OCI-M2 (cell line): Measurements from ENCODE around the gene POLR1B.
"Not testable (repeated sequence)": the region's sequence is repeated elsewhere in the genome, so short reads cannot be mapped to it uniquely, and the experiment has no call there.

Experiments
- DNase-seq: peaks from one replicate; lab custom pipeline; 2025; ENCODE audit not compliant: unreplicated experiment; lab: John Stamatoyannopoulos, UW

Gene POLR1B, protein sequence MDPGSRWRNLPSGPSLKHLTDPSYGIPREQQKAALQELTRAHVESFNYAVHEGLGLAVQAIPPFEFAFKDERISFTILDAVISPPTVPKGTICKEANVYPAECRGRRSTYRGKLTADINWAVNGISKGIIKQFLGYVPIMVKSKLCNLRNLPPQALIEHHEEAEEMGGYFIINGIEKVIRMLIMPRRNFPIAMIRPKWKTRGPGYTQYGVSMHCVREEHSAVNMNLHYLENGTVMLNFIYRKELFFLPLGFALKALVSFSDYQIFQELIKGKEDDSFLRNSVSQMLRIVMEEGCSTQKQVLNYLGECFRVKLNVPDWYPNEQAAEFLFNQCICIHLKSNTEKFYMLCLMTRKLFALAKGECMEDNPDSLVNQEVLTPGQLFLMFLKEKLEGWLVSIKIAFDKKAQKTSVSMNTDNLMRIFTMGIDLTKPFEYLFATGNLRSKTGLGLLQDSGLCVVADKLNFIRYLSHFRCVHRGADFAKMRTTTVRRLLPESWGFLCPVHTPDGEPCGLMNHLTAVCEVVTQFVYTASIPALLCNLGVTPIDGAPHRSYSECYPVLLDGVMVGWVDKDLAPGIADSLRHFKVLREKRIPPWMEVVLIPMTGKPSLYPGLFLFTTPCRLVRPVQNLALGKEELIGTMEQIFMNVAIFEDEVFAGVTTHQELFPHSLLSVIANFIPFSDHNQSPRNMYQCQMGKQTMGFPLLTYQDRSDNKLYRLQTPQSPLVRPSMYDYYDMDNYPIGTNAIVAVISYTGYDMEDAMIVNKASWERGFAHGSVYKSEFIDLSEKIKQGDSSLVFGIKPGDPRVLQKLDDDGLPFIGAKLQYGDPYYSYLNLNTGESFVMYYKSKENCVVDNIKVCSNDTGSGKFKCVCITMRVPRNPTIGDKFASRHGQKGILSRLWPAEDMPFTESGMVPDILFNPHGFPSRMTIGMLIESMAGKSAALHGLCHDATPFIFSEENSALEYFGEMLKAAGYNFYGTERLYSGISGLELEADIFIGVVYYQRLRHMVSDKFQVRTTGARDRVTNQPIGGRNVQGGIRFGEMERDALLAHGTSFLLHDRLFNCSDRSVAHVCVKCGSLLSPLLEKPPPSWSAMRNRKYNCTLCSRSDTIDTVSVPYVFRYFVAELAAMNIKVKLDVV

GRCh38 chr2:112542123-112542983 is at the start of gene POLR1B:
Gene POLR1B, plus strand, starts transcription at chr2:112542465. Its CDS starts 30 bp downstream, at chr2:112542495.
- DNase-seq: peak; percentile 50

- DNase-seq: no peak
Observed at GRCh38 chr2:112493048-112493447, 49.2 kb upstream of the POLR1B start.

DNA sequence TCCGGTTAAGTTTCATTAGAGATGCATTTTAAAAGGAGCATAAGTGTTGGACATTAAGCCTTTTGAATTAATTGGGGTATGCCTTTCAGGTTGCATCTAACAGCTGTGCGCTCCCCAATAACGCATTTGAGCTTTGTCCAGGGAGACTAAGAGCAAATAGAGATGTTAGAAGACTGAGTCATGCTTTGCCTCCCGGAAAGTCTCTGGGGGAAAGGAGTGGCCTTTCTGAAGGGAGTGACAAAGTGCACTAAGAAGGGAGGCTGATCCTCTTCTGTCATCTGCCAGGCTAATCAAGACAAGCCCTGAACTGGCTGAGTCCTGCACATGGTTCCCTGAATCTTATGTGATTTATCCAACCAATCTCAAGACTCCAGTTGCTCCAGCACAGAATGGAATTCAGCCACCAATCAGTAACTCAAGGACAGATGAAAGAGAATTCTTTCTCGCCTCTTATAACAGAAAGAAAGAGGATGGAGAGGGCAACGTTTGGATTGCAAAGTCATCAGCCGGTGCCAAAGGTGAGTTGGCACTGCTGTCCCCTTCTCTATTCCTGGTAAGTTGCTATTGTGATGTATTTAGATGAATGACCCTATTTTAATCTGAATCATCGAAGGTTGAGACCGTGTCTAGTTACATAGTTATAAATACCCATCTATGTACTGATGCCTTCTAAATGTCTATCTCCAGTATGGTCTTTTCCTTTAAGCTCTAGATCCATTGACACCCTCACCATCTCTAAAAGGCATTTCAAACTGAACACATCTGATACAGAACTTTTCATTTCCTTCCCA is 48.2 kb upstream of the POLR1B start:
- no peak for DNase-seq

- DNase-seq: no peak
Observed at GRCh38 chr2:112494828-112495227, 47.4 kb upstream of the POLR1B start.

DNA sequence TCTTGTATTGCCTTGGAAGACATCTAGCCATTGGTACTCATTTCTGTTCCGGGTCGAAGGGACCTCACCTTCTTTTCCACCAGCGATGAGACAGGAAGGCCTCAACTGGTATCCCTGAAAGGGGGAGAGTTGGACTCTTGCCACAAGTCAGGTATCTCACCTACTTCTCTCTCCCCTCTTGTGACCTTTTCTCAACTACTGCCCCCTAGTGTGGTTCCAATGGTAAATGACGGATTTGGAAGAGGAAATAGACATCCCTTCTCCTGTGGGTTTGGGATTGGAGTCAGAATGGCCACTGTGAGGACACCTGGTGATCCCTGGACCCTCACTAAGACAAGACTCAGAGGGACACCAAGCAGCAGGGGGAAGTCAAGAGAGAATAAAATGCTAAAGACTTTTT is 46.4 kb upstream of the POLR1B start:
- DNase-seq: not testable (repeated sequence)

DNA sequence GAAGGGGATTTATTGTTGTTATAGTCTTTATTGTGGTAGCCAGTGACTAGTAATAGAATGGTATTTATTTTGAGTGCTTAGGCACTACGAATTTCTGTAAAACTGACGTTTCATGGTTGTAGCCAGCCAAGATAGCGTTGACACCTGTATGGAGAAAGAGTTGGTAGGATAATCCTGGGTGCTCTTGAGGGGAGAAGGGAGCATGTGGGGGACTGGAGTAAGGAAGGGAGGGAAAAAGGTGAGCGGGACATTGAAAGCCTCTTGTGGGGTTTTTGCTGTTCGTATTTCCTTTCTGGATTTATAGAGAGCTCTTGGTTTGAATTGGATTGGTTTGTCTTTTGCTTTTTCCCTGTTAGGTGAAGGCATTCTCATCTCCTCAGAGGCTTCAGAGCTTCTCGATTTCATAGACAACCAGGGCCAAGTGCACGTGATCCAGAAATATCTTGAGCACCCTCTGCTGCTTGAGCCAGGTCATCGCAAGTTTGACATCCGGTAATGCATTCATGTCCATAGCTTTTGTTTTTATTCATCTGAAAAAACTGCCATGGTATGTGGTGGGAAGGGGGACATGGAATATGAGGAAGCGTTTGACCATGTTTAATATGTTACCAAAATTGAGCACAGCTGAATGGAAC is 41.3 kb upstream of the POLR1B start:
- DNase-seq: not testable (repeated sequence)

DNA sequence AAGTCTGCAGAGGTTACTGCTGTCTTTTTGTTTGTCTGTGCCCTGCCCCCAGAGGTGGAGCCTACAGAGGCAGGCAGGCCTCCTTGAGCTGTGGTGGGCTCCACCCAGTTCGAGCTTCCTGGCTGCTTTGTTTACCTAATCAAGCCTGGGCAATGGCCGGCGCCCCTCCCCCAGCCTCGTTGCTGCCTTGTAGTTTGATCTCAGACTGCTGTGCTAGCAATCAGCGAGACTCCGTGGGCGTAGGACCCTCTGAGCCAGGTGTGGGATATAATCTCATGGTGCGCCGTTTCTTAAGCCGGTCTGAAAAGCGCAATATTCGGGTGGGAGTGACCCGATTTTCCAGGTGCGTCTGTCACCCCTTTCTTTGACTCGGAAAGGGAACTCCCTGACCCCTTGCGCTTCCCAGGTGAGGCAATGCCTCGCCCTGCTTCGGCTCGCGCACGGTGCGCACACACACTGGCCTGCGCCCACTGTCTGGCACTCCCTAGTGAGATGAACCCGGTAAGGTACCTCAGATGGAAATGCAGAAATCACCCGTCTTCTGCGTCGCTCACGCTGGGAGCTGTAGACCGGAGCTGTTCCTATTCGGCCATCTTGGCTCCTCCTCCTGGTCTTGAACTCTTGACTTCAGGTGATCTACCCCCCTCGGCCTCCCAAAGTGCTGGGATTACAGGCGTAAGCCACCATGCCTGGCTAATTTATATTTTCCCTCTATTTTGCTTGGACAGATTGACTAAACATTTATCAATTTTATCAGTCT is 32.8 kb upstream of the POLR1B start:
- not testable (repeated sequence) for DNase-seq

DNA sequence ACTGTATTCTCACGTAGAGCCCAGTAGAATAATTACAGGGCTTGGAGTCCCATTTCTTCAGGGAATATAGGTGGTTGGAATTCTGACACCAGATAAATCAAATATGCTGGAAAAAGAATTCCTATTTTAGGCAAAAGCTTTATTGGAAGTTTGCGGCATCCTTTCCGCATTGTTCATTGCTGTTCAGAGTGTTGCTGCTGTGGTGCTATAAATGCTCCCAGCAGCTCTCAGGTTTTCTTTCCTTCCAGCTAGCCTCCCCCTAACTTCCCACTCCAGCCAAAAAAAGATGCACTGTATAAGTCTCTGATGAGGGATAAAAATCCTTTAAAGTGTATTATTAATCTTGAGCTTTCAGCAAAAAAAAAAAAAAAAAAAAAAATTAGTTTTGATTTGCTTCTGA is 25.5 kb upstream of the POLR1B start:
- DNase-seq: no peak

- DNase-seq: no peak
Observed at GRCh38 chr2:112518807-112519206, 23.5 kb upstream of the POLR1B start.

DNA sequence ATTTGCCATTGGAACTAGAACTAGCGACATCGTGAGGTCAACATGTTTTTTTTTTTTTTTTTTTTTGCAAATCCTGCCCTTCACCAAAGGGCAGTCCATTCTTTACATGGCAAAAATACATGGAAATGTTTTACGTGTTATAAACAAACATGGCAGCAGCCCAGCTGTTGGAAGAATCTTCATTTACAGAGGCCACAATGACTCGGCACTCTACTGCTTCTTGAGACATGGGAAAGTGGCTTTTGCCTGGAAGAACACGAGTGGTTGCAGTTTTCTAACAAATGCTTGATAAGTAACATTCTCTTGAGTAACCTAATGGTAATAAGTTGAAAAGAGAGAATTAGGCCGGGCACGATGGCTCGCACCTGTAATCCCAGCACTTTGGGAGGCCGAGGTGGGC is 22.8 kb upstream of the POLR1B start:
- no peak for DNase-seq

GRCh38 chr2:112520234-112520783 is 22.0 kb upstream of the POLR1B start:
- DNase-seq: no peak

- no peak for DNase-seq
Observed at GRCh38 chr2:112523291-112523777, 18.9 kb upstream of the POLR1B start.

DNA sequence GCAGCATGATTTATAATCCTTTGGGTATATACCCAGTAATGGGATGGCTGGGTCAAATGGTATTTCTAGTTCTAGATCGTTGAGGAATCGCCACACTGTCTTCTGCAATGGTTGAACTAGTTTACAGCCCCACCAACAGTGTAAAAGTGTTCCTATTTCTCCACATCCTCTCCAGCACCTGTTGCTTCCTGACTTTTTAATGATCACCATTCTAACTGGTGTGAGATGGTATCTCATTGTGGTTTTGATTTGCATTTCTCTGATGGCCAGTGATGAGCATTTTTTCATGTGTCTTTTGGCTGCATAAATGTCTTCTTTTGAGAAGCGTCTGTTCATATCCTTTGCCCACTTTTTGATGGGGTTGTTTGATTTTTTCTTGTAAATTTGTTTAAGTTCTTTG is 18.0 kb upstream of the POLR1B start:
- DNase-seq: not testable (repeated sequence)

GRCh38 chr2:112528541-112528940 is 13.7 kb upstream of the POLR1B start:
- DNase-seq: no peak

GRCh38 chr2:112529757-112530156 is 12.5 kb upstream of the POLR1B start:
- no peak for DNase-seq

GRCh38 chr2:112530728-112531127 is 11.5 kb upstream of the POLR1B start:
- no peak for DNase-seq

DNA sequence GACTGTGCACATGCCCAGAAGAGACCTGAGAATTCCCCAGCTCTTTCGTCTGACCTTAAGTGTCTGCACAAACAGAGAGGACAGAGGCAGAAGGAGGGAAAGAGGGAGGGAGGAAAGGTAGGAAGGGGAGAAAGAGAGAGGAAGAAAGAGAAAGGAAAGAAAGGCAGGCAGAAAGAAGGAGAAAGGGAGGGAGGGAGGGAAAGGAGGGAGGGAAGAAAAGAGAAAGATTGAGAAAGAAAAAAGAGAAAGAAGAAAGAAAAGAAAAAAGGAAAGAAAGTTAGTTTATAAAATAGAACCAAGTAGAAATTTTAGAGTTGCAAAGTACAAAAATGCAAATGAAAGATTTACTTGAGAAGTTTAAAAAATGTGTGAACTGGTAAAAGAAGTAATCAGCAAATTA is 7.4 kb upstream of the POLR1B start:
- no peak for DNase-seq

DNA sequence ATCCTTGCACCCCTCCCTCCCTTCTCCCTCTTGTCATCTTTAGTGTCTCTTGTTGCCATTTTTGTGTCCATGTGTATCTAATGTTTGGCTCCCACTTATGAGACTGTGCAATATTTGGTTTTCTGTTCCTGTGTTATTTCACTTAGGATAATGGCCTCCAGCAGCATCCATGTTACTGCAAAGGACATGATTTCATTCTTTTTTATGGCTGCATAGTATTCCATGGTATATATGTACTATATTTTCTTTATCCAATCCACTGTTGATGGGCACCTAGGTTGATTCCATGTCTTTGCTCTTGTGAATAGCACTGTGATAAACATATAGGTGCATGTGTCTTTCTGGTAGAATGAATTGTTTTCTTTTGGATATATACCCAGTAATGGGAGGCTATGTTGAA is 5.6 kb upstream of the POLR1B start:
- DNase-seq: not testable (repeated sequence)
